SKM-1 (cell line): ENCODE measurements around the gene OXNAD1.

ENCODE experiments used
- DNase-seq: peaks from one replicate; lab custom pipeline; 2025; ENCODE audit not compliant: unreplicated experiment; lab: John Stamatoyannopoulos, UW

Gene OXNAD1, protein sequence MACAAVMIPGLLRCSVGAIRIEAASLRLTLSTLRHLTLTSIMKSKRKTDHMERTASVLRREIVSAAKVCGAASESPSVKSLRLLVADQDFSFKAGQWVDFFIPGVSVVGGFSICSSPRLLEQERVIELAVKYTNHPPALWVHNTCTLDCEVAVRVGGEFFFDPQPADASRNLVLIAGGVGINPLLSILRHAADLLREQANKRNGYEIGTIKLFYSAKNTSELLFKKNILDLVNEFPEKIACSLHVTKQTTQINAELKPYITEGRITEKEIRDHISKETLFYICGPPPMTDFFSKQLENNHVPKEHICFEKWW

DNA sequence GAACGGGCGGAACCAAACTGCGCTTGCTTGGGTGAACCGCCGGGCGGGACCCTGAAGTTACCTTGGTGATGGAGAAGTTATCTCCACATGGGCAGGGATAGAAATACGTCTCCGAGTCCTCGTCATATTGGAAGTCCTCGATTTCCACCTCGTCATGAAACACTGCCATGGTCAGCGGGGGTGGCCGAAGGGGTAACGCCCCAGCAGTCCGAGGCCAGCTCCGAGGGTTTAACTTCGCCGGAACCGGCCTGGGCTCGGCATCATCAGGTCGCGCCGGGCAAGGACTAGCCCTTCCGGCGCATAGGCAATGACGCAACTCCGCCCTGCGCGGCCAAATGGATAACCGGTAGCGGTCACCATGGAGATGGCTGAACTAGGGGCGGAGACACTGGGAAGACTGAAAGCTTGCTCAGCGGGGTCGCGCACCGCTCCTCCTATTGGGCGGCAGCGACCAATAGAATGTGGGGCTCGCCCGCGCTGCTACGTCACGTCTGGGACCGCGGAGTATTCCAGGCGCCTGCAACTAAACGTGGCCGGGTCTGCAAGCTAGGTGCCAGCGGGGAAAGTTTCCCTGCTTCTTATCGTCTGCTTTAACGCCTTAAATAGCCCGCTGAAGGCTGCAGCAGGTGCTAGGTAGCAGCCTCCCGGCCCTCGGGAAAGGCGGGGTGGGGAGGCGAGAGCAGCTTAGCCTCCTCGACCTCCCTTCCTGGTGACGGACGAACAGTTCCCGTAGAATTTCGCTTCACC is at the start of gene OXNAD1, which contains the start of gene DPH3:
Gene OXNAD1 (plus strand): TSS at position 505 of the 747 bp plus-strand sequence. CDS start 5,741 bp downstream, outside the sequence.
Gene DPH3 (minus strand): TSS at position 236 of the 747 bp plus-strand sequence. CDS start 67 bp downstream, at position 169.
- DNase-seq = peak; percentile 95

DNA sequence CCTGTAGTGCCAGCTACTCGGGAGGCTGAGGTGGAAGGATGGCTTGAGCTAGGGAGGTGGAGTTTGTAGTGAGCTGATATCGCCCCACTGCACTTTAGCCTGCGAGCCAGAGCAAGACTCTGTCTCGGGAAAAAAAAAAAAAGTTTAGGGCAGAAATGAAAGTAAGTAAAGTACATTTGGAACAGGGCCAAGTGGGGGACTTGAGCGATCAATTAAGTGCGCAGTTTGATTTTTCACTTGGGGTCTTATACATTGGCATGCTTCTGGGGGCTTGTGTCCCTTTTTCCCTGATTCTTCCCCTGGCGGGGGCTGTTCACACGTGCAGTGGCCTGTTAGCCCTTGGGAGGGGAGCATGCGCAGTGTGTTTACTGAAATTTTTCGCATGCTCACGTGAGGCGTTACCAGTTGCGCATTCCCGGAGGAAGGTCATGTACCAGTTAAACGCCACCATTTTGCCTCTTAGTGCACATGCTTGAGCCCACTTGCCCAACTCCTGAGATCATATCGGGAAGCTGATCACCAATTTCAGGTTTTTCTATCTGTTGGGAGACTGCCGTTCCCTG is 48.6 kb upstream of the OXNAD1 start:
- no peak for DNase-seq

DNA sequence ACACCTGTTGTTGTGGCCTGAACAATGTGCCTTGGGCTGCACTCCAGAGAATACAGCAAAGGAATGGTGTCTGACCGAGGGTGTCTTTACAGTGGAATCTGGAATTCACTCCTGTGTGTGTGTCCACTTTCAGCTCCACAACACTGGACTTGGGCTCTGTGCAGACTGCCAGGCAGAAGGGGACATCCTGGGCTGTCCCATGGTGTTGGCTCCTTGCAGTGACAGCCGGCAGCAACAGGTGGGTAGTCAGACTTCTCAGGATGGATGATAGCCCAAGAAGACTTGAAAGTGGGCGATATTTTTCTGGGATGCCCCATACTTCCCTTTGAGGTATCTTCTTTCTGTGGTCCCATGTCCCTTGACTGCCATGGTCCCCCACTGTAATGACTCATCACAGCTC is 45.2 kb upstream of the OXNAD1 start:
- no peak for DNase-seq

DNA sequence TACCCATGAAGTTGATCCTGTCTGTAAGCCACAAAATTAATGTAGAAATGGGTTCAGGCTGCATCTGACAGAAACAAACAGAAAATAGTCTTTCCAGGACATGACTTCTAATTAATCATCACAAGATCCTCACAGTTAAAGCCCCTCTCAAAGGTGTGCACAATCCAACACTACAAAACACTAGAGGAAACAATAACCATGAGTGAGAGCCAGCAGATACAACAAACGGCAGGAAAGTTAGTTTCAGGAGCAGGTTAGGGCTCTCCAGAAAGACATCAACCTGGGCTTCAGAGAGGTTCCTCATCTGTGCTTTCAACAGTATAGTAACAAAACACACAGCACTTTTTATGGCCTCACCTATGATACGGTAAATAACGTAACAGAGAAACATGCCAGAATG is 43.0 kb upstream of the OXNAD1 start:
- DNase-seq = no peak

DNA sequence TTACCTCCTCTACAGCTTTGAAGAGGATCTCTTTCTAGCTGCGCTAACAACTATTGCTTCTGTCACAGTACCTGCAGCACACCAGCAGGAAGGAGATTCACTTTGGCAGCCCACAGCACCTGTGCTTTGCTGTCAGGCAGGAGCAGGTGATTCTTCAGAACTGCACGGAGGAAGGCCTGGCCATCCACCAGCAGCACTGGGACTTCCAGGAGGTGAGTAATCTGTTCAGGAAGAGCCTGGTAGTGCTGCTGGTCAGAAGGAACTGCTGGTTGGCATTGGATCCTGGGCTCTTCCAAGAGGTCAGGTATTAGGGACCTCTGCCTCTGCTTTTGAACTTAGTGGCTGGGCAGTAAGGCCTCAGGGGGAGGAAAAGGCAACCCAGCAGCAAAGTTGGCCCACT is 42.5 kb upstream of the OXNAD1 start:
- DNase-seq = no peak

DNA sequence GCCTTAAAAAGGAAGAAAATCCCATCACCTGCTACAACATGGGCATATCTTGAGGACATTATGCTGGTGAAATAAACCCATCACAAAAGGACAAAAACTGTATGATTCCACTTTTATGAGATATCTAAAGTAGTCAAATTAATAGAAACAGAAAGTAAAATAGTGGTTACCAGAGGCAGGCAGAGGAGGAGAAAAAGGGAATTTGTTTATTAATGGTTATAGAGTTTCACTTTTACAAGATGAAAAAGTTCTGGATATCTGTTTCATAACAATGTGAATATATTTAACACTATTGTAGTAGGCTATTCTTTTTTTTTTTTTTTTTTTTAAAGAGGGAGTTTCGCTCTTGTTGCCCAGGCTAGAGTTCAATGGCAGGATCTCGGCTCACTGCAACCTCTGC is 40.7 kb upstream of the OXNAD1 start:
- DNase-seq = no peak

DNA sequence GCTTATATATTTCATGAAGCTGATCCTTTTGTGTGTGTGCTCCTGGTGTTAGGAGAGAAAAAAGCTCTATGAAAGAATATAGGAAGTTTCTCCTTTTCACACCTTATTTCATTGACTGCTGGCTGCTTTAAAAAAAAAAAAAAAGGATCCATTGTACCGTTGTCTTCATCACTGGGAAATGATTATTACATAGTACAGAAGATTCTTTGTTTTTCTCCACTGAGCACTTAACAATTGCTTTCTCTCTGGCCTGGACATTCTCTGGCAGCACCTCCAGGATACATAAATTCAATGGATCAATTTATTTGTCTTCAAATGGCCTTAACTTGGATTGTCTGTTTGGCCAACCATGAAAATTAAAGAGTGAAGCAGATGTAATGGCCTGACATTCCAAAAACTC is 37.4 kb upstream of the OXNAD1 start:
- no peak for DNase-seq

DNA sequence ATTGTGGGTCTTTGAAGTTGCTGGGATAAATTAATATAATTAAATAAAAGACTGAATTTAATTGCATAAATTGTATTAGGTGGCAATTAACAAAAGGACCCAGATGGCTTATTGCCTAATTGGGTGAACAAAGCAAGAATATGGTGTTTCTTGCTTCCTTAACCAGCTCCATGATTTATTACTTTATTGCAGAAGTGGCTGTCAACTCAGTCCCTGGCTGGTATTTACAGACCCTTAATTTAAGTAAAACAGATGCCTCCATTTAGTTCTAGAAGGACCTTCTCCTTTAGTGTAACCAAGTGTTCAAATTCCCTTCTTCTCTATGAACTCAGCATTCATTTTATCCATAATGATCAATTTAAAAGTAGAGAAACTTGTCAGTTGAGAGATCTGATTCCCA is 35.3 kb upstream of the OXNAD1 start:
- no peak for DNase-seq

DNA sequence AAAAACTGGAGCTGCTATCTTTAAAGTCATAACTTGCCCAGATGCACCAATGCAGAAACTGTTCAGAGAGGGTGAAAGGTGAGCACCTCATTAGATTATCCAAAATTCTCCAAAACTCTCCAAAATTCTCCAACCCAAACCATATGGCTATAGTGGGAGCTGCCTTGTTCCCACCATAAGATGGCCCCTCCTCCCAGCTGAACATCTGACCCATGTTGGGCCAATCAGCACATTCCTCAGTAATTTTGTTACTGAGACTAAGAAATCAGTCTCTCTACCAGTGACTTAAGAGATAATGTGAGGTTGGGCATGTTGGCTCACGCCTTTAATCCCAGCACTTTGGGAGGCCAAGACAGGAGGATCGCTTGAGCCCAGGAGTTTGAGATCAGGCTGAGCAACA is 33.0 kb upstream of the OXNAD1 start:
- DNase-seq = no peak

DNA sequence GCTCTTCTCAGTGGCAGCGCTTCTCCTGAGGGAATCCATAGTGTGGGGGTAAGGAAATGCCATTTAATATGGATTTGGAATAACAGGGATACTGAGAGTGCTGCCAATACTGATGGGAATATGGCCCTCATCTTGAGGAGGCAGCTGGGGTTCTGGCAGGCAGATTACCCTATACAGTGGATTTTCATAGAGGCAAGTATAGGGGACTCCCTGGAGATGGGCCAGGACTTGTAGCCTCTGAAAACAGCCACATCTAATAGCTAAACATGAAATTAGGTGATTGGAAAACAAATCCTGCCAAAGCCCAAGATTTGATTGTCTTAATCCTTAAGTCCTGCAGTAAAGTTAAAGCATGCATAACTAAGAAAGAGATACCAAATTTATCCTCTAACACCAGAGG is 31.2 kb upstream of the OXNAD1 start:
- no peak for DNase-seq

DNA sequence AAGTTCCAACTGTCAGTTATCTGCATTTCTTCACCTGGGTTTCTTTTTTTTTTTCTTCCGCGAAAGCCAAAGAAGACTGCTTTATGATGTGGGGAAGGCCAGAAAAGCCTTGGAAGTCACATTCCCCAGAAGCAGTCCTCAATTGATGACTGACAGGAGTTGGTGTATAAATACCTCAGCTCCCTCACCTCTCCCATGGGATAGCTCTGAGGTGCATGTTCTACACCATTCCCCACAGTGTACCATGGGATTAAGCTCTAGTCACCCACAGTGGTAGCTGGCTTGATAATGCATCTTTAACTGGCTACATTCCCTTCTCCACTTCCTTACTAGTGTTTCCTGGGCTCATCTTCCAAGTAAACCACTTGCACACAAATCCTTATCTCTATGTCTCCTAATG is 30.7 kb upstream of the OXNAD1 start:
- no peak for DNase-seq

DNA sequence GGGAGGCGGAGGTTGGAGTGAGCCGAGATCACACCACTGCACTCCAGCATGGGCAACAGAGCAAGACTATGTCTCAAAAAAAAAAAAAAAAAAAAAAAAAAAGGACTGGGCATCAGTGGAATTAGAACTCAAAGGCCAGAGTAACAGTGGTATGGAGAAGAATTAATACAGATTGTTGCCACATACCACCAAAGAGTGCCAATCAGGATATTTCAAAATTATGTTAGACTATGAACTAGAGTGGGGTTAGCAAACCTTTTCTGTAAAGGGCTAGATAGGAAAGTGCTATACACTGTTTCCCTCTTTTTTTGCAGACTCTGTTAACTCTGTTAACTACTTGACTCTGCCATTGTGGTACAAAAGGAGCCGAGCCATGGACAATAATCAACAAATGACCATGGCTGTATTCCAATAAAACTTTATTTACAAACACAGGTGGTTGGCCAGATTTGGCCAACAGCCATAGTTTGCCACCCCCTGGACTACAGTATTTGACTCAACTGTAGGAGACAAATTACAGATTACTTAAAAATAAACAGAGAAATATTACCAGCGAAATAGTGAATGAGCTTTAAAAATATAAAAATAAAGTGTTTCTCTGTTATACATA is 28.9 kb upstream of the OXNAD1 start:
- no peak for DNase-seq

DNA sequence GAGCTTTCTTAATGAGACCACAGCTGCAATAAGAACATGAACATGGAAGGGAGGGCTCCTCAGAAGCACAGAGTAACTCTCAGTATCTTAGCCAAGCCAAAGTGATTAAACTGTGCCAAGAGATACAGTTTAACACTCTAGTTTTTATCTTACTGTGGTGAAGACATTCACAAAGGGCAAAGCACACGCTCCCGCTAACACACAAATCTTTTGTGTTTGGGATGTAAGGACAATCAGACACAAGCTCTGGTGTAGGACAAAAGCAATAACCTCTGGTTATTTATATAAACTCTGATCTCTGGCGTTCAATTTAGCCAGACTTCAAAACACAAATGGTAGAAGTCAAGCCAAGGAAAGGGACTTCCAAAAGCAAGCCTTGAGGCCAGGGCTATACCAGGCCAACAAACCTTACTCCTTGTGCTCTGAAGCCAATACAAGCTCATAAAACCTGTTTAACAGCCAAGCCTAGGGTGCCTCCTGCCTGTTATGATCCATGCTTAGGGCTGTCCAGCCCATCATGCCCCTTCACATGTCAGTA is 28.1 kb upstream of the OXNAD1 start:
- no peak for DNase-seq

DNA sequence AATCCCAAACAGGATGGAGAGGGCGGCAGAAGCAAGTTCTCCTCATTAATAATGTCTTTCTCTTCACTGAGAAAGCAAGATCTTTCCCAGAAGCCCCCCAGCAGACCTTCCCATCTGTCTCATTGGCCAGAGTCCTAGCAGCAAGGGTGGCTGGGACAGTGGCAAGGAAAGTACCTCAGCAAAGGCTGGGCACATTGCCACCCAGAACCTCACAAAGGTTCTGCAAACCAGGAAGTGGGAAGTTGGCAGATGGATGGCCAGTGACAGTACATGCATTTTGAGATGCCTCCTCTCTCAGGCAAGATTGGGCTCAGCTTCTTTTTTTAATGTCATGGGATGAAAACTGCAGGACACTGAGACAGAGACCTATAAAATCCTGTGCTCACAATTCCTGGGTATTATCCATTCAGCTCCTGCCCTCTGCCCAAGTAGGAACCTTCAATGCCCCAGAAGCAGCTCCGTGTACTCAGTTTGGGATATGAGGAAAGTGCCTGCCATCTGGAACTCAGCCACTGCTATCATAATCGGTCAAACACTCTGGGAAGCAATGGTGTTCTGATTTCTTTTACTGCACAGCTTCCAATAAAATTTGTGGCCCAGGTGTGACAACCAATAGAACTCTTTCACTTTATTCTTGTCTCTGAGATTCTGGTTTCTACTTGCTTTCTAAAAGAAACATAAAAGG is 25.8 kb upstream of the OXNAD1 start:
- no peak for DNase-seq

DNA sequence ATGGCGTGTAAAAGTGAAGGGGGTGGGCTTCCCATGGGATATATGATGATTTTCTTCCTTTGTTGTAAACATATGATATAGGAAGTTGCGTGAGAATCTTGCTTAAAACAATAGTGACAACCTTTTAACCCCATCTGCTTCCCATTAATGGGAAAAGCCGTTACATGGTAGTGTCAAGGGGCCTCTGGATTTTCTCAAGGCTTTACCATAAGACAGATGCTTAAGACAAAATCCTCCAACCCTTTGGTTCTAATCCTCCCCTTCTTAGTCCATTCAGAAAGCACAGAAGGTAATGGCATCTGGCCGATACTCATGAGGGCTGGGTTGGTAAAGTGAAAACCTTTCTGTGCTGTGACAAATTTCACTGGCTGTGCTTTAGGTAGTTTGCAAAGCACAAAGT is 25.2 kb upstream of the OXNAD1 start:
- DNase-seq = no peak

DNA sequence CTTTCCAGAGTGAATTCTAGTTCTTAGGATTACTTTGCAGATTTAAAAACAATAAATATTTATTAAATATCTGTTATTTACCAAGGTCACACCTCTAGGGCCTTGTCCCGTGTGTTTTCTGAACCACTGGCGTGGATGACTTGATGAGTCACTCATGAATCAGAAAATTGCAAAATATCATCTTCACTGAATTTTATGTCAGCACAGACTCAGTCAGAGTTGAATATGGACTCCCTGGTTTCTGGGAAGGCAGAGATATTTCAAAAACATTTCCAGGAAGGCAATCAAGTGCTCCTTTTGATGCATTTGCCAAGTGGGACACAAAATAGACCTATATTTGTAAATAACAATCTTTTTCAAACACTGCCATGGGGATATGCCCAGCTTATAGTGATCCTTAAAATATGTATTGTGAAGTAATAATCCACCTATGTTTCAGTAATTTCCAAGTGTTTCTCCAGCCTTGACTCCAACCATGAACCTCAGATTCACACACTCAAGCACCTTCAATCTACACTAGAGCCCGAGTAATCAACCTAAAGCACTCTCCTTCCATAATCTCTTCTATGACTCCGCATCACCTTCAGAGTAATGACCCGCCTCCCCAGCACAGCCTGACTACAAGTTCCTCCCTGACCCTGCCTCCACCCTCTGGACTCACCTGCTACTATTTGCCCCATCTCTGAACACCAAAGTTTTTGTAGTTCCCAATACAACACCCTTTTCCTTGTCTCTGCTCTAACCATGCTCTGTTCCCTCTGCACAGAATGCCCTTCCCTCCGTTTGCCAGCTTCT is 24.6 kb upstream of the OXNAD1 start:
- DNase-seq = no peak

DNA sequence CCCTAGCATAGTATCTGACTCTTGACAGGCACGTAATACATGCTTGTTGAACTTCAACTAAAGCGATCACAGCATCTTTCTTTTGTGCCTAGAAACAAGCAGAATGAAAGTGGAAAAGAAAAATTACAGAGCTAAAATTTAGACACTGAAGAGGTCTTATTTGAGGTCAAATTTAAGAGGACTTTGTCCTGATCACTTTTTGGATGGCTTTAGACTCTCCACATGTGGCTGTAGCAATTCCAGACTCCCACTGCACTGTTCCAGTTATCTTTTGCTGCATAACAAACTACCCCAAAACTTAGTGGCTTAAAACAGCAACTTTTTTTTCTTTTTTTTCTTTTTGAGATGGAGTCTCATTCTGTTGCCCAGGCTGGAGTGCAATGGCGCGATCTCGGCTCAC is 23.8 kb upstream of the OXNAD1 start:
- DNase-seq = no peak

DNA sequence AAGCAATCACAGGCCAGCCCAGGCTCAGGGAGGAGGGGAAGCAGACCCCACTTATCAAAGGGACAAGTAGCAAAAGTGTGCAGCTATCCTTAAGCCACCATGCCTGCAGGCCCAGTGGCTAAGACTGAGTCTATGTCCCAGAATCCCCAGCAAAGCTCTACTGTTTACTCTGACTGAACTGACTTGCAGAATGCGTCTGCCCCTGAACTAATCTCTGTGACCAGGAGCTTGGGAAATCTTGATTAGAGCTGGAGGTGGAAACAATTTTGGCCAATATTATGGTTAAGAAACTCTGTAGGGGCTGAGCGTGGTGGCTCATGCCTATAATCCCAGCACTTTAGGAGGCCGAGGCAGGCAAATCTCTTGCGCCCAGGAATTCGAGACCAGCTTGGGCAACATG is 22.8 kb upstream of the OXNAD1 start:
- no peak for DNase-seq

DNA sequence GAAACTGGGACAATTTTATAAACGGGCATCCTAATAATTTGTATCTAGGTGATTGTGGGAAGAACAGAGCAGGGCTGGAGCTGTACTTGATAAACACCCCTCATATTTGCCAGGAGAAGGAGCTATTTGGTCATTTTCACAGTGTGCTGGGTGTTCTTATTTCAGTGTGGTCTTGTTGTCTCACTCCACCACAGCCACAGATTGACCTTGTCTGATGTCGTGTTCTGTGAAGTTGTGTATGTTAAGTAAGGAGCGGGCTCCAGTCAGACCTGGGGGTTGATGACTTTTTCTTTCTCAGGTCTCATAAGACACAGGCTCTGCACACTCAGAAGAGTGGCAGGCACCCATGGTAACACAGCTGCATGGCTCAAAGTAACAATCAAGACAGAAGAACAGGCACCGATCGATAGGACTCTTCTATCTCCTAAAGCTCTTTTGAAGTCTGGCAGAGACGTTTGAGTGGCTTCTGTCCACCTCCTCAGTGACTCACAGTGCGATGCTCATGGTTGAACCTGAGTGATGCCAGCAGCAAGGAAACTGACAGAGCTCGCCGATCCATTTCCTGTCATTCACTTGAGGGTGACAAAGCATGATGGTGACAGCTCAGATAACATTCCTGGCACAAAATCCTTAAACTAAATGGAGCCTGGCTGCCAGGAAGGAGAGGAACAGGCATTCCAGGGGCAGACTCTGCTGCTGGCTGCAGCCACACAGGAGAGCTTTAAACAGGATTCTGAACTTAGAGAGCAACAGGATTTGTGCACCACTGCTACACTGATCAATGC is 21.1 kb upstream of the OXNAD1 start:
- DNase-seq = no peak
